Keratinocyte (primary cell): ENCODE measurements around the gene TNS1. TPM values are rescaled to one million over a fixed set of nuclear protein-coding genes. Genes with fewer than 3 reads are reported as not detected.

ENCODE experiments used
- DNase-seq: peaks from one replicate; pipeline ENCODE4 v3.0.0-alpha.2; 2011; ENCODE audit warnings: low read depth, missing footprints, low spot score
- FAIRE-seq: peaks from 2 replicates; lab custom pipeline; 2011; peaks lifted over from hg19 to GRCh38; lab: Jason Lieb, UNC
- H2AFZ ChIP-seq: 2 replicates; pipeline ENCODE4 v1.6.0; 2012; ENCODE audit warnings: low read length, control low read depth, inconsistent platforms; ENCODE audit not compliant: control insufficient read depth
- H3K27ac ChIP-seq: 2 replicates; pipeline ENCODE4 v1.5.1; 2011; ENCODE audit warnings: low read length; ENCODE audit not compliant: control insufficient read depth, insufficient read depth
- H3K27me3 ChIP-seq: 3 replicates; pipeline ENCODE4 v1.6.0; 2011; ENCODE audit warnings: low read length; ENCODE audit not compliant: control insufficient read depth, insufficient read depth; ENCODE audit errors: extremely low read depth
- H3K36me3 ChIP-seq, 2 experiments: 2 replicates in 1 of 2; 3 replicates in 1 of 2; pipeline ENCODE4 v1.5.1; 2011; ENCODE audit warnings: low read length in 2 of 2, mild to moderate bottlenecking in 1 of 2; ENCODE audit not compliant: control insufficient read depth in 2 of 2, insufficient read depth in 2 of 2; ENCODE audit errors: extremely low read depth in 1 of 2
- H3K4me1 ChIP-seq: 3 replicates; pipeline ENCODE4 v1.5.1; 2011; ENCODE audit warnings: low read length; ENCODE audit not compliant: control insufficient read depth, insufficient read depth; ENCODE audit errors: extremely low read depth
- H3K4me2 ChIP-seq: 3 replicates; pipeline ENCODE4 v1.6.0; 2011; ENCODE audit warnings: low read depth, low read length; ENCODE audit not compliant: control insufficient read depth, insufficient read depth; ENCODE audit errors: extremely low read depth
- H3K4me3 ChIP-seq, 3 experiments: fragments of 200-600 bp in 1 of 3; sonication (generic) in 1 of 3; 2 replicates in 2 of 3; 3 replicates in 1 of 3; pipeline ENCODE4 v1.5.1; 2011 to 2016; ENCODE audit warnings: low read length in 3 of 3, mild to moderate bottlenecking in 3 of 3, control low read depth in 2 of 3, inconsistent platforms in 1 of 3, low read depth in 1 of 3, mixed read lengths in 1 of 3, mixed run types in 1 of 3, moderate library complexity in 1 of 3; ENCODE audit not compliant: control insufficient read depth in 2 of 3, insufficient read depth in 2 of 3; ENCODE audit errors: extremely low read depth in 1 of 3
- H3K79me2 ChIP-seq: 2 replicates; pipeline ENCODE4 v1.6.0; 2012; ENCODE audit warnings: low read length; ENCODE audit not compliant: control insufficient read depth, insufficient read depth
- H3K9ac ChIP-seq: 3 replicates; pipeline ENCODE4 v1.6.0; 2011; ENCODE audit warnings: low read length; ENCODE audit not compliant: control insufficient read depth, insufficient read depth; ENCODE audit errors: extremely low read depth
- H3K9me1 ChIP-seq: 3 replicates; pipeline ENCODE4 v1.6.0; 2011; ENCODE audit warnings: low read length; ENCODE audit not compliant: control insufficient read depth, insufficient read depth; ENCODE audit errors: extremely low read depth
- H3K9me3 ChIP-seq: 2 replicates; pipeline ENCODE4 v1.5.1; 2012; ENCODE audit warnings: low read depth, low read length; ENCODE audit not compliant: control insufficient read depth
- H4K20me1 ChIP-seq: 3 replicates; pipeline ENCODE4 v1.6.0; 2011; ENCODE audit warnings: low read length; ENCODE audit not compliant: control insufficient read depth, insufficient read depth; ENCODE audit errors: extremely low read depth
- CTCF ChIP-seq, 3 experiments: IDR thresholded peaks in 1 of 3; conservative IDR thresholded peaks in 1 of 3; optimal IDR thresholded peaks in 1 of 3; 2 replicates in 2 of 3; 3 replicates in 1 of 3; pipeline versions ENCODE3 to v1.5.1; 2011; ENCODE audit warnings: low read length in 3 of 3, mild to moderate bottlenecking in 3 of 3, moderate library complexity in 2 of 3, control low read depth in 1 of 3, inconsistent platforms in 1 of 3; ENCODE audit not compliant: insufficient read depth in 2 of 3; ENCODE audit errors: extremely low read depth in 1 of 3
- EZH2 ChIP-seq: IDR thresholded peaks from one replicate; pipeline ENCODE4 v1.6.1; 2012; ENCODE audit warnings: inconsistent platforms, mild to moderate bottlenecking, low read length, moderate library complexity
- dilution Hi-C: fragments of 300-500 bp; cut with MboI; formaldehyde crosslinking; loops from one replicate; pipeline ENCODE4 v1.7.0; 2020; ENCODE audit warnings: low sequenced_read_pairs; ENCODE audit not compliant: extremely low pct_ligation_motif_present
- polyA plus RNA-seq, 5 experiments: library from polyadenylated mRNA; depleted of rRNA in 3 of 5; stranded (reverse) in 3 of 5; stranded (forward) in 1 of 5; unstranded in 1 of 5; fragments of >200 nt; gene quantifications; 1 replicate in 1 of 5; 2 replicates in 3 of 5; 3 replicates in 1 of 5; pipeline versions ENCODE4 v1.2.1 to v1.2.3, GENCODE V29; 2011 to 2012; ENCODE audit warnings: missing spikeins in 2 of 5, low read depth in 1 of 5, low replicate concordance in 1 of 5

TNS1 gene
- polyA plus RNA-seq, 1 donor (not counting 4 experiments of a cell fraction or from before 2014, with no cell fraction given), result 2.5 TPM

- FAIRE-seq, result no peak
- H2AFZ ChIP-seq, result no peak overlapping the region
- H3K27ac ChIP-seq, result no peak overlapping the region
Measured at GRCh38 chr2:217978536-217979150, 24.2 kb downstream of the TNS1 start.

GRCh38 chr2:217977840-217978535 lies 24.8 kb downstream of the TNS1 start:
- Histone ChIP-seq H3K4me3 (no peak overlapping the region), H3K27ac (no peak overlapping the region), H3K27me3 (peaks cover 41% of the 10 kb centered on the region), H3K9me1 (no peaks in the 10 kb centered on the region), H3K9ac (no peak overlapping the region), H3K4me1 (no peaks in the 10 kb centered on the region), H3K9me3 (no peaks in the 10 kb centered on the region), H4K20me1 (no peaks in the 10 kb centered on the region), H2AFZ (no peak overlapping the region), H3K36me3 (no peaks in the 10 kb centered on the region), H3K79me2 (no peaks in the 10 kb centered on the region), H3K4me2 (no peak overlapping the region)
- dilution Hi-C loops, result no loop called here
- no peak for DNase-seq
- no peak for FAIRE-seq
- TF ChIP-seq EZH2 (no peak), CTCF (optimal IDR thresholded peaks at IDR 0.05 in 1 of 3, IDR thresholded peaks at IDR 0.05 in 1 of 3, conservative IDR thresholded peaks at IDR 0.05 in 1 of 3; ENCODE audit: extremely low read depth in 1 of 3, insufficient read depth in 2 of 3, low read length in 3 of 3) (no peak)

More at GRCh38 chr2:217978536-217979150, 24.2 kb downstream of the TNS1 start:
- no peaks in the 10 kb centered on the region for H3K9me3 ChIP-seq
- H3K4me2 ChIP-seq, result no peak overlapping the region
- H3K36me3 ChIP-seq, result no peaks in the 10 kb centered on the region
- dilution Hi-C loops, result no loop called here
- peaks cover 38% of the 10 kb centered on the region for H3K27me3 ChIP-seq
- H3K9me1 ChIP-seq, result no peaks in the 10 kb centered on the region
- no peaks in the 10 kb centered on the region for H4K20me1 ChIP-seq
- DNase-seq, result no peak
- no peak overlapping the region for H3K4me3 ChIP-seq
- no peaks in the 10 kb centered on the region for H3K4me1 ChIP-seq
- H3K79me2 ChIP-seq, result no peaks in the 10 kb centered on the region
- H3K9ac ChIP-seq, result no peak overlapping the region
- TF ChIP-seq CTCF (optimal IDR thresholded peaks at IDR 0.05 in 1 of 3, IDR thresholded peaks at IDR 0.05 in 1 of 3, conservative IDR thresholded peaks at IDR 0.05 in 1 of 3; ENCODE audit: extremely low read depth in 1 of 3, insufficient read depth in 2 of 3, low read length in 3 of 3), result no peak
- no peak for TF ChIP-seq EZH2
